HG03139 (cell line): ENCODE measurements around the gene CINP.
"Not testable (repeated sequence)": the region's sequence is repeated elsewhere in the genome, so short reads cannot be mapped to it uniquely, and the experiment has no call there.

Source experiments
- ATAC-seq: cut with Tn5 transposase; IDR thresholded peaks from one replicate; pipeline ENCODE4 v1.9.1; 2021; ENCODE audit not compliant: unreplicated experiment

CINP gene

GRCh38 chr14:102321456-102322422 lies 41.0 kb downstream of the CINP start:
- no peak for ATAC-seq

- ATAC-seq, result no peak
Measured at GRCh38 chr14:102320671-102321455, 41.8 kb downstream of the CINP start.

DNA sequence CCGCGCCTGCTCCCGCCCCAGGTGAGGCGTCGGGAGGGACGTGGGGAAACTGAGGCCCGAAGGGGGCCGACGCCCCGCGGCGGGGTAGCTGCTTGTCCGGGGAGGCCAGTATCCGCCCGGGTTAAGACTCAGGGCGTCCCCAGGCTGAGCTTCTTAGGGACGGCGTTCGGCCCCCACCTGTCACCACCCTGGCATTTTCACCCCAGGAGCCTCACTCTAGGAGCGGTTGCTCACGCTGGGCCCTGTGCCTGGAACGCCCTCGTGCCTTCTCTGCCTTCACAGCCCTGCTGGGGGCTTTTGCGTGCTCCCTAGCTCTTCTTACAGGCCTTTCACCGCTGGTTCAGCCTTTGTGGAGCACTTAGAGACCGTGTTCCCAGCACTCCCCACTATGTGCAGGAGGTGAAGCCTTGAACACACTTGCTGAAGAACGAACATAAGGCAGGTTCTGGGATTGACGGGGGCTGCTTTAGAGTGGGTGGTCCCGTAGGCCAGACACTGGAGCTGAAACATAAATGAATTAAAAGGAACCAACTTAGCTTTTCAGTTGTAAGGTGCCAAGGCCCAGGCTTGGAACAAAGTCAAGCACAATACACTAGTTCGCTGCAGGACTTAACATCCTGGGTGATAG lies 42.5 kb downstream of the CINP start:
- peak; percentile 15 for ATAC-seq

DNA sequence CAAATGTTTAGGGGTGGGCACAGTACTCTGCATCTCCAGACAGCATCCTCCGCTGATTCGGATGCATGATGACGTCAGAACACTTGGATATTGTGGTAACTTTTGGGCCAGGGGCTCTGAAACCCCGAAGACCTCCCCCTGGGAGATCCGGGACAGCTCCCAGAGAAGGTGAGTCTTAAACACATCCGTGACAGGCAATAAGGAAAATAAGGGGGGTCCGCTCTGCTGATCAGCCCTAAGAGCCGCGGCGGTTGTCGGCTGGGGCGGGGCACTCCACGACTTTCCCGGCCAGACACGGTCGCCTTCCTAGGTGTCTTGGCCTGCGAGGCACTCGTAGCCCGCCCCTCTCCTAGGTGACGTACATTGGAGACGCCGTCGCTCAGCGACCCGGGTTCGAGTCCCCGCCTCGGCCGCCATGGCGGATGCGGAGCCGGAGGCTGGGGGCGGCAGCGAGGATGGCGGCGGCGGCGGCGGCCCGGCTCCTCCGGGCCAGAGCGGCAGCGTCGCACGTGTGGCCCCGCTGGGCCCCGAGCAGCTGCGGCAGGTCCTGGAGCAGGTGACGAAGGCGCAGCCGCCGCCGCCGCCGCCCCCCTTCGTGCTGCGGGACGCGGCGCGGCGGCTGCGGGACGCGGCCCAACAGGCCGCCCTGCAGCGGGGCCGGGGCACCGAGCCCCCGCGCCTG lies 43.2 kb downstream of the CINP start, which contains the start of gene ZNF839:
Gene ZNF839 (plus strand): TSS at position 396 of the 682 bp plus-strand sequence. CDS start 20 bp downstream, at position 416.
- ATAC-seq, result peak; percentile 47

GRCh38 chr14:102318781-102319276 lies 43.9 kb downstream of the CINP start:
- no peak for ATAC-seq

- ATAC-seq, result no peak
Measured at GRCh38 chr14:102317564-102318248, 45.0 kb downstream of the CINP start.

GRCh38 chr14:102316743-102317563 lies 45.7 kb downstream of the CINP start:
- ATAC-seq, result peak; percentile 60

DNA sequence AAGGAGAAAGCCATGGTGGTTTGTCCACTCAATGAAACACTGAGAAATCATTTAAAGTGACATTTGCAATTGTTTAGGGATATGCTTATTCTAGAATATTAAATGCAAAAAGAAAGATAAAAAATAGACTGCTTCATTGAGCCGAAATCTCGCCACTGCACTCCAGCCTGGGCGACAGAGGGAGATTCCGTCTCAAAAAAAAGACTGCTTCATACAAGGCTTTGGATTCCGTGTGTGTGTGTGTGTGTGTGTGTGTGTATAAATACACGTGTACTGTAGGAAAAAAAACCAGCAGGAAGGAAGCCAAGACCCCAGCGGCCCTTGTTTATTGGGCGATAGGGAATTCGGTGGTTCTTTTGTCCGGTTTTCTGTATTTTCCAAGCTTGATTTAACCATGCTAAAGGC lies 46.4 kb downstream of the CINP start:
- no peak for ATAC-seq

DNA sequence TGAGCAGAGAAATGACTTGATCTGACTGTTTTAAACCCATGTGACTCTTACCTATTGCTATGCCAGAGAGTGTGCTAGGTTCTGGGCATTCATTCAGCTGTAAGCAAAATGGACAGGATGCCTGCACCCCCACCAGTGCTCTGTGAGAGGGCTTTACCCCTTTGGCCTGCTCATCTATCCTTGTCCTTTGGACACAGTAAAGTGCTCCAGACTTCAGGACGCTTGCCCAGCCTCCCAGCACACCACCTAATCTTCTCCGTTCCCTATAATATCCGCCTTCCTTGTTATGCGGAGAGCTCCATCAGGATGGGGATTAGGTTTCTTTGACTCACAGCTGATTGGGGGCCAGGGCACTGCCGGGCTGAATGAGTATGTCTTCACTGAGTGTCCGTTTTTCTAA lies 47.6 kb downstream of the CINP start:
- ATAC-seq, result no peak

DNA sequence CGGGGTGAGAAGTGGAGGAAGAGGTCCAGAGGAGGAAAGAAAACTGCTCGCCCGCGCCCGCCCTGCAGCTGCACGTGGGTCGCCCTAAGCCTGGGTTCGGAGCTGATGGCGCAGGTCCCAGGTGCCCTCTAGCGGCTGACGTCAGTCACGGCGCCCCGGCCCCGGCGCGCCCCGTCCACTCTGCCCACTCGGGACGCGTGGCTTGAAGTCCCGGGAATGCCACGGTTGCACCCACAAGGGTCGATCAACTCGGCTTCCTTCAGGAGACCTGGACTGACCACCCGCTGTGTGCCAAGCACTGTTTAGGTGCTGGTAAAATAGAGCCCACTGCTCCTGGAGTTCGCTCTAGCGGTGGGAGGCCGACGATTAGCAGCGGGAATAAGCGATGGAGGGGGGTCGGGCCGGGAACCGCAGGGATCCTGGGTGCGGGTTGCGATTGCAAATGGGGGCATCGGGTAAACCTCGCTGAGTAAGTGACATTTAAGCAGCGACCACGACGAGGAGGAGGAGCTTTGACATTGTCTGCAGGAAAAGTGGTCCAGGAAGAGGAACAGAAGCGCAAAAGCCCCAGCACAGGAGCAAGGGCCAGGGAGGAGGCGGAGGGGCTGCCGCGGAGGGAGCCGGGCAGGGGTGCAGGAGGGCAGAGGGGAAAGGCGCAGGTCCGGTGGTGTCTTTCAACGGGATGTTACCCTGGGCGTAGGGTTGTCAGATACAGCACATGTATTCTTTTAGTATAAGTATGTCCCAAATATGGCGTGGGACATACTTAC lies 48.3 kb downstream of the CINP start:
- ATAC-seq, result peak; percentile 50

DNA sequence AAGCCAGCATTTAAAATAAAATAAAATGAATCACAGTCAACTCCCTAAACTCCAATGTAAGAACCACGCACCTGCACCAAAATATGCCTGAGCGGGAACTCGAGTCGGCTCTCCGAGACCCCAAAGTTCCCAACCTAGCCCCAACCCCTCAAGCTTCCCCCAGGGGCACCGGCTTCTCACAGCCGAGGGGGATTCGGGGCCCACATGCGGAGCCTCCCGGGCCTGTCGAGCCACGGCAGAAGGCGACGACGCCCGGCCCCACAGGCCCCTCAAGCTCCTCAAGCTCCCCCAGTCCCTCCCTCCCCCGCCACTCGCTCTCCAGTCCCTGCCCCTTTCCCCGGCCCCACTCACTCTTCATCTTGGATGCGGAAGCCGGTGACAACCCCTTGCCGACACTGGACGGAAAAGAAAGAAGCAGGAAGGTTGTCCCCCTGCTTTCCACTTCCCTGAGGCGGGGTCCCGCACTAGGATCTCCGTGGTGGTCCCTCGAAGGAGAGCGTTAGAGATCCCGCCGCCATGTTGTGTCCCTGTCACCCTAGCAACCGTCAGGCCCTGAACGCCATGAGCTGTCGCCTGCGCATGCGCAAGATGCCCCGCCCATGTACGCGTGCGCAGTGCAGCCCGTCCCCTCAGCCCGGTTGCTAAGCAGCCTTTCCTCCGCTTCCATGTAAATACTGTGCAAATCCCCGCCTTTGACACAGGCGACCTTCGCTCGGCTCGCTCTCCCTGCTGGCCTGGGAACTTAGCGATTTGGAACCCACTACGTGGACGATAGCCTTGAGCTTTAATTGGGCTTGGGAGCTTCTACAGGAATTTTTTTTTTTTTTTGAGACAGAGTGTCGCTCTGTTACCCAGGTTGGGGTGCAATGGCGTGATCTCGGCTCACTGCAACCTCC lies 57.8 kb downstream of the CINP start, which contains the start of gene MOK:
Gene MOK (minus strand): TSS at position 554 of the 896 bp plus-strand sequence. CDS start 196 bp downstream, at position 358.
- peak; percentile 91 for ATAC-seq

- no peak for ATAC-seq
Measured at GRCh38 chr14:102303664-102304063, 59.0 kb downstream of the CINP start.

- ATAC-seq, result not testable (repeated sequence)
Measured at GRCh38 chr14:102298303-102299070, 64.2 kb downstream of the CINP start.
